Measurements from ENCODE around the gene RYR2.

Gene RYR2

DNA sequence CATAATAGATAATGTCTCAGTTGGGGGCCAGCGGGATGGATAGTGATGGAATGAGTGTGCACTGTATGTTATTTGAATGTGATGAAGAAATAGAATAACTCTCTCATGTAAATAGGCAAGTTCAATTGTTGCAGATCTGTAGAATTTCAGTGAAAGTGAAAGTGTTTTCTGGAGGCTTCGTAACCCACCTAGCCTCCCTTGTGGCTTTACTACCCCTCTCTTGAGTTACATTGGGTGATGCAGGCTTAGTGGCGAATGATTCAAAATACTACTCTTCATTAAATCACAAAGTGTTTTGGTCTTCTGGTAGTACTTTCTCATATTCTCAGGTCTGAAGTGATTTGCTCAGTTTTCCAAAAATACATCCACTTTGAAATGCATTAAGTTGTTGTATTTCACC, 436.9 kb downstream of the RYR2 start:
- no peak for DNase-seq

DNA sequence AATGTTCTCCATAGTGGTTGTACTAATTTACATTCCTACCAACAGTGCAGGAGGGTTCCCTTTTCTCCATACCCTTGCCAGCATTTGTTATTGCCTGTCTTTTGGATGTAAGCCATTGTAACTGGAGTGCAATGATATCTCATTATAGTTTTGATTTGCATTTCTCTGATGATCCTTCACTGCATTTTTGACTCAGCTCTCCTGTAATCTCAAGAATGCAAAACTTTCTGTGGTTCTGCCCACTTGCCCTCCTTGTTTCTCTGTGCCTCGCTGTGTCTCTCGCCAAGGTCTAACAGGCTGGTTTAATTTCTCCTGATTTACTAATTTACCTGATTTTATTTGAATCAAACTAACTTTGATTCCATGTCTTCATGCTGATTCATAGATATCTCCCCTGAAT, 440.8 kb downstream of the RYR2 start:
- DNase-seq = no peak

DNA sequence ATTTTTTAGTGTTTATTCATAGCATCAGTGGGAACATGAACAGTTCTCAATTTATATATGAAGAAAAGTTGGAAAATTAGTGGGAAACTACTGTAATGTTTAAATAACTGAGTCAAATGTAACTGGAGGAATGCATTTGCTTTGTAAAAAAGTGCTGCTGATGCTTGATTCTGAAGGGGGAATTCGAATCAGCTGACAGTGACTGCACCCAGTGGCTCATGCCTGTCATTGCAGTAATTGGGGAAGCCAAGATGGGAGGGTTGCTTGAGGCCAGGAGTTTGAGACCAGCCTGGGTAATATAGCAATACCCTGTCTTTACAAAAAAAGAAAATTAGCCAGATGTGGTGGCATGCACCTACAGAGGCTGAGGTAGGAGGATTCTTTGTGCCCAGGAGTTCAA, 450.4 kb downstream of the RYR2 start:
- no peak for DNase-seq

DNA sequence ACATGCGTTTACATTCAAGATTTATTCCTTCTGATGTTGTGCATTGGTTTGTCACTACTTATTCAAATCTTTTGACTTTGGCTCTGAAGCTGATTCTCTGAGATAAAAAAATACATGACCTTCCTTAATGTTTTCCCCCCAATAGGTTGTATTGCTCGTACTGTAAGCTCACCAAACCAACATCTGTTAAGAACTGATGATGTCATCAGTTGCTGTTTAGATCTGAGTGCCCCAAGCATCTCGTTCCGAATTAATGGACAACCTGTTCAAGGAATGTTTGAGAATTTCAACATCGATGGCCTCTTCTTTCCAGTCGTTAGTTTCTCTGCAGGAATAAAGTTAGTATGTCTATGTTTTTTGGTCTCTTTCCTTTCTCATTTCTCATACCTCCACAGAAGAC, 458.6 kb downstream of the RYR2 start:
- DNase-seq = no peak

DNA sequence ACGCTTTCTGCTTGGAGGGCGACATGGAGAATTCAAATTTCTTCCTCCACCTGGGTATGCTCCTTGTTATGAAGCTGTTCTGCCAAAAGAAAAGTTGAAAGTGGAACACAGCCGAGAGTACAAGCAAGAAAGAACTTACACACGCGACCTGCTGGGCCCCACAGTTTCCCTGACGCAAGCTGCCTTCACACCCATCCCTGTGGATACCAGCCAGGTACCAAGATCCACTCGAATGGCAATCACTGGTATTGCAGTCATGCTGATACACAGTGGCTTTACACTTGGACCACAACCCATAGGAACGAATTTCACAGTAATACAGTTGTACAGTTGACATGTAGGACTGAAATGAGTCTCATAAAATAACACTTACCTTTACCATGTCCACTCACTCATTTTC, 461.3 kb downstream of the RYR2 start:
- no peak for DNase-seq

DNA sequence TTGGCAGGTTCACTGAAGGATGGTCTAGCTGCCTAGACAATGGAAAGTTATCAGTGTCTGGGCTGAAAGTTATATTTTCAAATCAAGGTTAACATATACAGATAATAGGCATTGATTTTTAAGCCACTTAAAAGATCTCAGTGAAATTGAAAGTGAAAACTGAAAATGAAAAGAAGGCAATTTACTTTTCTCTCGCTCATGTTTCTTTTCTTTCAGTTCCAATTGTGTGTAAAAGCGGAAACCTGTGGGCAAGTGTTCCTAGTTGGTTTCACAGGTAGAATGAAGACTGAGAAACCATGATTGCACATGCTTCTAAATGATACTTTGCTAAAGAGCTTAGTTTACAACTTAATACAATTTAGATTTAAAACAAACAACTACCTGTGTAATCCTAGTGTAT, 465.0 kb downstream of the RYR2 start:
- no peak for DNase-seq

DNA sequence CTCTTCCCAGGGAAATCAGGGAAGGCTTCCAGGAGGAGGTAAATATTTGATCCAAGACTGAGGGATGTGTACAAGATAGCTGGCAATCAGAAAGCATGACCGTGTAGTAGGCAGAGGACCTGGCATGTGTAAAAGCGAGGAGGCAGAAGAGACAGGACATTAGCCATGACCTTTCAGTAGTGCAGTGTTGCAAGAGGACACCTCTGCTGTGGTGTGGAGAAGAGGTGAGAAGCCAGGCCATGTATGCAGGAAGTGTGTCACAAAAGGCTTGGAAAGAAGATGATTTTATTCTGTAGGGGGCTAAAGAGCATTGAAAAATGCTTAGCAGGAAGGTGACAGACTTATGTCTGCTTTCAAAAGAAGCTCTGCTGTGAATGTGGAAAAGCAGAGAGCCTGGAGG, 467.8 kb downstream of the RYR2 start:
- no peak for DNase-seq

DNA sequence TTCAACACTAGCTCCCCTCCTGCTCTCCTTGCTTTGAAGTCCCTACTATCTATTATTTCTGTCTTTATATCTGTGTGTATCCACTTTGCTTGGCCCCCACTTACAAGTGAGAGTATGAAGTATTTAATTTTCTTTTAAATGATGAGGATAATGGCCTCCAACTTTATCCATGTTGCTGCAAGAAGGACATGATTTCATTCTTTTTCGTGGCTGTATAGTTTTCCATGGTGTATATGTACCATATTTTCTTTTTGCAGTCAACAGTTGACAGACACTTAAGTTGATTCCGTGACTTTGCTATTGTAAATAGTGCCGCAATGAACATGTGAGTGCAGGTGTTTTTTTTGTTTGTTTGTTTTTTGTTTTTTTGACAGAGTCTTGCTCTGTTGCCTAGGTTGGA, 483.1 kb downstream of the RYR2 start:
- no peak for DNase-seq

DNA sequence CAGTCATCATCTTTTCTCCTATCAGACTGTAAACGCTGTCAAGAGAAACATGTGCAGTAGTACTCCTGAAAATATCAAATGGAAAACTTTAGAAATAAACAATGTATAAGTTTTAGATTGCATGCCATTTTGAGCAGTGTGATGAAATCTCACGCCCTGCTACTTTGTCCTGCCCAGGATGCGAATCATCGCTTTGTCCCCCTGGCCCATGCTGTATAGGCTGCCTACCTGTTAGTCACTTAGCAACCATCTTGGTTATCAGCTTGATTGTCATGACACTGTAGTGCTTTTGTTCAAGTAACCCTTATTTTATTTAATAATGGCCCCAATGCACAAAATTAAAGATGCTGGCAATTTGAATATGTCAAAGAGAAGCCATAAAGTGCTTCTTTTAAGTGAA, 485.8 kb downstream of the RYR2 start:
- no peak for DNase-seq

DNA sequence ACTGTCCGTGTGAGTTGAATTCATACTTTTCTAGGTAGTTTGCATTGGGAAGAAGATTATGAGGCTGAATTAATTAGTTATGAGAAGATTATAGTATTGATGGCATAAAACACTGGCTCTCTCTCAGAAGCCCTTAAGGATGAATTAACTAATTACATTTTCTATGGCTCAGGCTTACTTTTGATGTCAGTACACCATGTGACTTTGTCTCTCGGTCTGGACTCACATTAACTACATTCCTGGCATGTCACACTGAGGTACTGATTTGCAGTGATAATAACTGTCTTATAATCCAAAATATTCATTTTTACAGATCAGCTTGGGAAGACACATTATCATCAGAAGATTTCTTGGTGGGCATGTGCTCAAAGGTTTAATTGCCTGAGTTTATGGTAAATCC, 486.6 kb downstream of the RYR2 start:
- DNase-seq = no peak

DNA sequence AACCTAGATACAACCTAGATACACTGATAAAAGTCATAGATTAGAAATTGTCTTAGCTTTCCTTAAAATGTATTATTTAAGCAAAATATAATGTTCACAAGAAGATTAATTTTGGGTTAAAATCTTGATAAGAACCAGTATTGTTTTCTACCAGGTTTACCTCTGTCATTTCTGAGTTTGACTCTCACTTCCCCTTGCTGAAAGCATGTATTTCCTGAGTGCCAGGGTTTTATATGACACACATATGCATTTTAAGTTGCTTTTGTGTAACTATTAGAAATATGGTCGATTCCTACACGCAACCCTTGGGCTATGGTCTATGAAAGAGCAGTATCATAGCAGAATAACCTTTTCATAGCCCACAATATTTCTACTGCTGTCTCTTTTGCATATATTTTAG, 497.1 kb downstream of the RYR2 start:
- DNase-seq = no peak

DNA sequence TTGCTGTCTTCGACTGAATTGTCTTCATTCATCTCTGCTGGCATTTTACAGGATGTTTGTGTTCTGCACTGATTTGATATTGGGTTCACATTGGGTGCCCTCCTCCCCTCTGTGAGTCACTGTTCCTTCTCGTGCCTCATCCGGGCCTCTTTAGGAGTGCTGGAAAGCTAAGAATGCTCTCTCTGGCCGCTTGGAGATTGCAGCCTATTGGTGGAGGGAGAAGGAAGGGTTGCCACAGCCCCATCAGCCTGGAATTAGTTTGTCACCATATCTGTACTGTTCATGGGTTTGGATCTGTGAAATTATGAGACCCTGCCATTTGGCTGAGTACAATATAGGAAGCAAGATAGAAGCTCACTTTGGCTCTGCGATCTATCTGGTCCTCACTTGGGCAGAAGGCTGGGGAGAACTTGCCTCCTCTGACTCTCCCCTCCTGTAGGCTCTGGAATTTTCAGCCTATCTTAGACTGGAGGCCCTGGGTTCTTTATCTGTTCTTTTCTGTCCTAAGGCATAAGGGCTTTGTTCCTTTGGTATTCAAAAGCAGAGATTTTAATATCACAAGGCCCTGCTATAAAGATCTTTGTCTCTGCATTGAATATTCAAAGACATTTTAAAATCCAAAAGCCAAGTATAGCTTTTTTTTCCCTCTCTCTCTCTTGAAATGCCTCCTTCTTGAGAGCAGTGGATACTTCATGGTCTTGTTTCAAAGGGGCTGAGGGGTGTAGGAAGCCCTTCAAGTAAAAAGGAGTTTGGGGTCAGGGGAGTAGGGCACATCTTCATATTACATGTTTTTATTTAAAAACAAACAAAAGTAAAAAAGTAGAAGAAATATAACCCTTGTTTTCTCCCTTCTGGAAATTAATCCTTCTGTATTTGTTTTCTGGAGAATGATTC, 500.8 kb downstream of the RYR2 start:
- no peak for DNase-seq

DNA sequence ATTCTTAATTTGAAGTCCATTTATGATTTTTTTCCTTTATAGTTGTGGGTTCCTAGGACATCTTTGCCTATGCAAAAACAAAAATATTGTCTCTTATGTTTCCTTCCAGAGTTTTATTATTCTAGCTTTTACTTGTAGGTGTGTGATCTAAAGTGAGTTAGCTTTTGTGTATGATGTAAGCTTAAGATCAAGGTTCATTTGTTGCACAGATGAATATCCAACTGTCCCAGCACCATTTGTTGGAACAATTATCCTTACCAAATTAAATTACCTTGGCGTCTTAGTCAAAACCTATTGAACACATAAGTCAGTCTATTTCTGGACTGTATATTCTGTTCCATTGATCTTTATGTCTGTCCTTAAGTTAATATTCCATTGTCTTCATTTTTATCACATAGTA, 511.1 kb downstream of the RYR2 start:
- DNase-seq = no peak

DNA sequence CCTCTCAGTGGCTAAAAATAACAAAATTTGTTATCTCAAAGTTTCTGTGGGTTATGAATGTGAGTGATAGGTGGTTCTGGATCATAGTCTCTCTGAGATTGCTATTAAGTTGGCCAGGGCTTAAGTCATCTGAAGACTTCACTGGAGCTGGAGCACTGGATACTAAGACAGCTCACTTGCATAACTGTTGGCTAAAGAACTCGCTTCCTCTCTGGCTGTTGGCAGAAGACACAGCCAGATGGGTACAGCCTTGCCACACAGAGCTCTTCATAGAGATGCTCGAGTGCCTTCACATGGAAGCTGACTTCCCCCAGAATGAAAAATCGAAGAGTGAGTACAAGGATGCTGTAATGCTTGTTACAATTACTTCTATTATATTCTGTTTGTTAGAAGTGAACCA, 514.9 kb downstream of the RYR2 start:
- DNase-seq = no peak

DNA sequence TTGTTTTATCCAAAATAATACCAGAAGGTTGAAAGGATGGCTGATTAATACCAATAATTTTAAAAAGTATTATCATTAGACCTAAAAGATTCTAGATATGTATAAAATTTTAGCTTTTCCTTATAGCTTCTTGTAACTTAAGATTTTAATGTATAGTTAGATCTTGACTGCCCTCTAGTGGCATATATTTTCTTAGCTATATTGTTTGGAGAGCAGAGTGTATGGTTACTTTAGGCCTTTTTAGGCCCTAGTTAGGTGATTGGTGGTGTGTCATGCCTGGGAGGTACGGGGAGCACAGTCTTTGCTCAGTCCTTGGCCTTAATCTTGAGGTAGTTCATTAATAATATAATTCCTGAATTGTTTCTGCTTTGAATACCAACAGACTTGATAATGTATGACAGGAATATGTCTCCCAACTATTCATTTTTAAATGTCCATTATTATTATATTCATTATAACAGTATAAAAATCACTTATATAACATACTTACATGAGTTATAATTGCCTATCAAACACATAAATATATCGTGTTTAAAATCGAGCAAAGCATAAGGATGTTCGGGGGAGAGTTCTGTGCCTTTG, 520.3 kb downstream of the RYR2 start:
- DNase-seq = no peak

DNA sequence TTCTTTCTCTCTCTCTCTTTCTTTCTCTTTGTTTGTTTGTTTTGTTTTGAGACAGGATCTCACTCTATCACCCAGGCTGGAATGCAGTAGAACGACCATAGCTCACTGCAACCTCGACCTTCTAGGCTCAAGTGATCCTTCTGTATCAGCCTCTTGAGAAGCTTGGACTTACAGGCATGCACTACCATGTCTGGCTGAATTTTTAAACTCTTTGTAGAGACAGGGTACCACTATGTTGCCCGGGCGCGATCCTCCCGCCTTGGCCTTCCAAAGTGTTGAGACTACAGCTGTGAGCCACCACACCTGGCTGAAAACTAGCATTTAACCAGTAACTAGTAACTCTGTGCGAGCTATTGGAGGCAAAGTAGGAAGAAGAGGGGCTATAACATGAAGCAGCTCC, 523.3 kb downstream of the RYR2 start:
- no peak for DNase-seq

DNA sequence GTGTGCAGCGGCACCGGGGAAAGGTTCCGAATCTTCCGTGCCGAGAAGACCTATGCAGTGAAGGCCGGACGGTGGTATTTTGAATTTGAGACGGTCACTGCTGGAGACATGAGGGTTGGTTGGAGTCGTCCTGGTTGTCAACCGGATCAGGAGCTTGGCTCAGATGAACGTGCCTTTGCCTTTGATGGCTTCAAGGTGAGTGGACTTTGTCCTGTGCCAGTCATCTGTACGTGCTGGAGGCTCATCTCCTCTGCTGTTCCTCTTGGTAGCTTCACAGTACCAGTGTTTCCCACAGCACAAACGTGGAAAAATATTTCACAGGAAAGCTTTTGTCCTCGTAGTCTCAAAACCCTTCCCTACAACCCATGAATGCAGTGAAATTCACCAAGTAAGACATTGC, 524.6 kb downstream of the RYR2 start:
- DNase-seq = no peak

DNA sequence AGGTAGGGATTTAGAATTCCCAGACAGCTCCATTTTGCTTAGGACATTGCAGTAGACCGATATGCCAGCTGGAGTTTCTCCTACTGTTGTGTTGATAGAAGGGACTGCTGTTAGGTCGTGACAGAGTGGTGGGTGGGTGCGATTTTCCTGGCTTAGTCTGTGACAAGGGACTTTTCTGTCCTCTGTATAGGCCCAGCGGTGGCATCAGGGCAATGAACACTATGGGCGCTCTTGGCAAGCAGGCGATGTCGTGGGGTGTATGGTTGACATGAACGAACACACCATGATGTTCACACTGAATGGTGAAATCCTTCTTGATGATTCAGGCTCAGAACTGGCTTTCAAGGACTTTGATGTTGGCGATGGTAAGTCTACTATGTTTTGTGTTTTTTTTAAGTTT, 527.0 kb downstream of the RYR2 start:
- no peak for DNase-seq

DNA sequence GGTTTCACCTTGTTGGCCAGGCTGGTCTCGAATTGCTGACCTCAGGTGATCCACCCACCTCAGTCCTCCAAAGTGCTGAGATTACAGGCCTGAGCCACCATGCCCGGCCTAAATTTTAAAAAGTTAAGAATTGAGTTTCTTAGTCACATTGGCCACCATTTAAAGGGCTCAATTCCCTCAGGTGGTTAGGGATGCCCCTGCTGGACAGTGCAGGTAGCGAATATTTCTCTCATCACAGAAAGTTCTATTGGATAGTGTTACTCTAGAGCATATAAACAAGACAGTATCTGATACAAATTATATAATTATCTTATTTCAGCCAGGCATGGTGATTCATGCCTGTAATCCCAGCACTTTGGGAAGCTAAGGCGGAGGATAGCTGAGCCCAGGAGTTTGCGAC, 528.5 kb downstream of the RYR2 start:
- DNase-seq = no peak

DNA sequence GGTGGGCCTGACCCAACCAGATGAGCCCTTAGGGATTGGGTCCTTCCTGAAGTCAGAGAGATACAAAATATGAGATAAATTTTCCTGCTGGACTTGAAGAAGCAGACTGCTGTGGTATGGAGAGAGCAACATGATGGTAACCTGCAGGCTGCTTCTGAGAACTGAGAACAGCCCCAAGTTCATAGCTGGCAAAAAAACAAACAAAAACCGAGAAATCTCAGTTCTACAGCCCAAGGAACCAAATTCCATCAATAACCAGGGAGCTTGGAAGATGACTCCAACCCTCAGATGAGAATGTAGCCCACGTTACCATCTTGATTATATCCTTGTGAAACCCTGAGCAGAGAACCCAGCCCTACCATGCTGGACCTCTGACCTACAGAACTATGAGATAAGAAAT, 532.6 kb downstream of the RYR2 start:
- DNase-seq = no peak

DNA sequence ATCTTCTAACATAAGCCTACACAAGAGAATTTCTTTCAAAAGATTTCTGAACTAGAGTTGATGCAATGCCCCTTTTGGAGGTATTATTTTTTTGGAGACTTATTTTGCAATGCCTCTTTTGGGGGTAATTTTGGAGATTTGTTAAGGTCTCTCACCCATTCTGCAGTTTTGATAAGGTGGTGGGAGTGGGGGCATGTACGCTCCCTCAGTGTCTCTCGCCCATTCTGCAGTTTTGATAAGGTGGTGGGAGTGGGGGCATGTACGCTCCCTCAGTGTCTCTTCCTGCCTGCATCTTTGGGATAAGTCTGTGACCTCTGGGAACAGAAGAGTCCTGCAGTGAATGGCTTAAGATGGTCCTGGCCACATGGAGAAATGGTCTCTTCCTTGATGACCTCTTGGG, 536.6 kb downstream of the RYR2 start:
- DNase-seq = no peak

DNA sequence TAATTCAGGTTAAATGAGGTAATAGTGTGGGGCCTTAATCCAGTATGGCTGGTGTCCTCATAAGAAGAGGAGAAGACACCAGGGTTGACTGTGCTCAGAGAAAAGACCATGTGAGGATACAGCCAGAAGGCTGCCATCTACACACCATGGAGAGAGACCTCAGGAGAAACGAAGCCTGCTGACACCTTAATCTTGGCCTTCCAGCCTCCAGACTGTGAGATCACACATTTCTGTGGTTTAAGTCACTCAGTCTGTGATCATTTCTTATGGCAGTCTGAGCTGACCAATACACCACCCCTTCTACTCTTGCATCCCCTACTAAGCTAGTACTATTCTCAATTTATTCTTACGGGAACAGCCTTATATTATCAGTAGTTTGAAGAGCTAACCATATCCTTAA, 538.7 kb downstream of the RYR2 start:
- DNase-seq = no peak

DNA sequence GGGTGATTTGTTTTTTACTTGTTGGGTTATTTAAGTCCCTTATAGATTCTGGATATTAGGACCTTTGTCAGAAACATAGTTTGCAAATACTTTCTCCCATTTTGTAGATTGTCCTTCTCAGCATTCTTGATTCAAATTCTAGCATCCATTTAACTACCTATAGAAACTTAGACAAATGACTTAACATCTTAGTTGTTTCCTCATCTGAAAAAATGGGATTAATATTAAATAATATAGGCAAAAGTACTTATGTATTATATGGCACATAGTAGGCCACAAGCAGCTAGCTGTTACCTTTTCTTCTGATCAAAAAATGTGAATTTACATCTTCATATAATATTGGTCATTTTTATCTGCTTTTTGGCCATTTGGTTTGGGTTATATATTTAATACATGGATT, 541.3 kb downstream of the RYR2 start:
- no peak for DNase-seq

DNA sequence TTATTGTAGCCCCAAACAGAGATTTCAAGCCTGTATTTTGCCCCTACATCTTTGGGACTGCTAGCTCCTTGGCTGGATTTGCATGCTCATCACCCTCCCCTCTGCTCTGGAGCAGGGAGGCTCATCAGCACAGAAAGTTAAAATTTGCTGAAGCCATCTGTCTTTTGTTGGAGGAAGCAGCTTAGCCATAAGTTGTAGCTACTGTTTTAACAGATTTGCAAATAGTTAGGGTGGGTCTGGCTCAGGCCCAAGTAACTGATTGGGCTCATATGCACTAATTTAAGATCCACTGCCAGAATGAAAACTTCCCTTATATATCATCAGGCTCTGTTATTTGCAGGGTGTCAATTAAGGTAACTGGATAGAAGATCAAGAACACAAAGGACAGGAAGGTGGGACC, 541.8 kb downstream of the RYR2 start:
- DNase-seq = no peak

DNA sequence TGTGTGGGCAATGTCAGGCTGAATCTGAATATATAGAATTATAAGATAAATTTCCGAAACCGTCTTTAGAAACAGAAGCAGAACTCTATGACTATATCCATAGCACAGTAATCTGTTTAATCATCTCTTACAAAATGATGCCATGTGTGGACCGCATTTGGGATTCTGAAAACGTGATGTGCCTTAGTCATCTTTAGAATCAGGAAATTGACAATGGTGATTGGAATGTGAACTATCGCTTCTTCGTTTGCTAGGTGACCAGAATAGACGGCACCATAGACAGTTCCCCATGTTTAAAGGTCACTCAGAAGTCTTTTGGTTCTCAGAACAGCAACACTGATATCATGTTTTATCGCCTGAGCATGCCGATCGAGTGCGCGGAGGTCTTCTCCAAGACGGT, 548.4 kb downstream of the RYR2 start:
- DNase-seq = no peak
